HG02610 (cell line): ENCODE measurements around the gene B3GALT2.
"Not testable (repeated sequence)": the region's sequence is repeated elsewhere in the genome, so short reads cannot be mapped to it uniquely, and the experiment has no call there.

Experiments used
- ATAC-seq: cut with Tn5 transposase; IDR thresholded peaks from one replicate; pipeline ENCODE4 v1.9.1; 2021; ENCODE audit warnings: mild to moderate bottlenecking, moderate library complexity; ENCODE audit not compliant: unreplicated experiment

B3GALT2 gene

GRCh38 chr1:193185901-193186731, at the start of gene B3GALT2:
Gene B3GALT2, minus strand, starts transcription at chr1:193186613. Its CDS starts 5,051 bp downstream, at chr1:193181562.
- ATAC-seq, result peak; percentile 55

GRCh38 chr1:193234530-193234929, 48.1 kb upstream of the B3GALT2 start:
- no peak for ATAC-seq

- ATAC-seq, result not testable (repeated sequence)
Observed at GRCh38 chr1:193231146-193231545, 44.7 kb upstream of the B3GALT2 start.

- no peak for ATAC-seq
Observed at GRCh38 chr1:193229136-193229535, 42.7 kb upstream of the B3GALT2 start.

GRCh38 chr1:193222056-193222615, 35.7 kb upstream of the B3GALT2 start:
- no peak for ATAC-seq

- ATAC-seq, result no peak
Observed at GRCh38 chr1:193221651-193222050, 35.2 kb upstream of the B3GALT2 start.

GRCh38 chr1:193219391-193219790, 33.0 kb upstream of the B3GALT2 start:
- ATAC-seq, result no peak

GRCh38 chr1:193216920-193217319, 30.5 kb upstream of the B3GALT2 start:
- ATAC-seq, result no peak

GRCh38 chr1:193213998-193214397, 27.6 kb upstream of the B3GALT2 start:
- no peak for ATAC-seq

- no peak for ATAC-seq
Observed at GRCh38 chr1:193212637-193213036, 26.2 kb upstream of the B3GALT2 start.

GRCh38 chr1:193211539-193211938, 25.1 kb upstream of the B3GALT2 start:
- ATAC-seq, result peak; percentile 85

GRCh38 chr1:193210996-193211395, 24.6 kb upstream of the B3GALT2 start:
- no peak for ATAC-seq

GRCh38 chr1:193201021-193201420, 14.6 kb upstream of the B3GALT2 start:
- no peak for ATAC-seq

- ATAC-seq, result no peak
Observed at GRCh38 chr1:193199940-193200339, 13.5 kb upstream of the B3GALT2 start.

GRCh38 chr1:193192586-193192985, 6.2 kb upstream of the B3GALT2 start:
- ATAC-seq, result no peak

- no peak for ATAC-seq
Observed at GRCh38 chr1:193190096-193190744, 3.8 kb upstream of the B3GALT2 start.

GRCh38 chr1:193189442-193190095, 3.2 kb upstream of the B3GALT2 start:
- no peak for ATAC-seq

GRCh38 chr1:193188915-193189314, 2.5 kb upstream of the B3GALT2 start:
- not testable (repeated sequence) for ATAC-seq

GRCh38 chr1:193187114-193187513, 701 bp upstream of the B3GALT2 start:
- no peak for ATAC-seq

GRCh38 chr1:193185211-193185610, 1.2 kb downstream of the B3GALT2 start:
- ATAC-seq, result no peak

- no peak for ATAC-seq
Observed at GRCh38 chr1:193184776-193185175, 1.6 kb downstream of the B3GALT2 start.
